Measurements from ENCODE around the gene PARK7.

The PARK7 gene

GRCh38 chr1:8010080-8010664, 48.7 kb downstream of the PARK7 start:
- DNase-seq (ENCODE audit: low spot score), result no peak

GRCh38 chr1:8011016-8011415, 49.5 kb downstream of the PARK7 start:
- no peak for DNase-seq (ENCODE audit: low spot score)

DNA sequence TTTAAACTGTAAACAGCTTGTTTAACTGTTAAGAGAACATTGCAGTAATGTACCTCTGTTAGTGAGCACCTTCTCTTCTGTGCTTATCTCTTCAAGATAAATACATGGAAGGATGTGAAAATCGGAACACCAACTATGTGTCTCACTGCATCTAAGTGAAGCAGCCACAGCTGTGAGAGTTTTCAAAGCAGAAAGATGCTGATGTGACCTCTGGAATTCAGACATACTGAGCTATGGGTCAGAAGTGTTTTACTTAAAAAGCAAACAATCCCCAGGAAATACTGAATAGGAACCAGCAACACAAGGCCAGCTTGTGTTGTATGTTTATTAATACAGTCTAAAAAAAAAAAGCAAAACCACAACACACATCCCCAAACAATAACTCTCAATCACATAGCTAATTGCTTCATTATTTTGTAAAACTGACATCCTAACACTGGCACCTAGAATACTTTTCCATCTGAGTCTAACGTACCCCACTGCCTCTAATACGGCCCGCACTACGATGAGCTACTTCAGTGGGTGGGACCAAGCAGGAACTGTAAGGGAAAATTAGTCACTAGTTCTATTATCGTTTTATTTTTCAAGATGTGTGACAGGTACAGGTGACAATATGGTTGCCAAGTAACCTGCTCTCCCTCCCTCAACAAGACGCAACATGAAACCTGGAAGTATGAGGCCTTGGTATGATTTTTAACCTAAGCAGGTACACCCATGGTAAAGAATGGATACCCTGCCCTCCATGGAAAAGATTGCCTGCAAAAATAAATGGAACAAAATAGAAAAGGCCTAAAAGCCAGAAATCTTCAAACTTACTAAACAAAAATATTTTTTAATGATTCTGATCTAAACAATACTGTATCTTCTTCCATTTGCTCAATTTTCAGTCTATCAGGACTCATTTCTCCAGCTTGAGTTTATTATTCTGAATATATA, 50.7 kb downstream of the PARK7 start:
- DNase-seq (ENCODE audit: low spot score), result no peak

- no peak for DNase-seq (ENCODE audit: low spot score)
Measured at GRCh38 chr1:8012955-8013354, 51.4 kb downstream of the PARK7 start.

DNA sequence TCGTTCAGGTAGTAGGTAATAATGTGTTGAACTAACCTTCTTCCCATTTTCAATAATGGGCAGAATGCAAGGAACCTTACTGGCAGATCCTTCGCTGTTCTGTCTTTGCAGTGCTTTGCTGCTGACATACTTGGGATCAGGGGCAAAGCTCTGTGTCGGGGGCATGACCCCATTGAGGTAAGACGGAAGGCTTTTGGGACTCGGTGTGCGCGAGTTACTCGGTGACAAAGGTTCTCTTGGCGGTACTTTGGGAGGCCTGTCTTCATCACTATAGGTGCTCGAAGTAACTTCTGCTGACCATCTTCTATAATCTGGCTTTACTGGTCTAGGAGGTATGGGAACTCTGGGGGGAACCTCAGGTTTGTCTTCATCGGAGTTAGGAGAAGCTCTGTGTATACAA, 51.9 kb downstream of the PARK7 start:
- DNase-seq (ENCODE audit: low spot score), result no peak

- no peak for DNase-seq (ENCODE audit: low spot score)
Measured at GRCh38 chr1:8013800-8014199, 52.3 kb downstream of the PARK7 start.

- no peak for DNase-seq (ENCODE audit: low spot score)
Measured at GRCh38 chr1:8014381-8014988, 53.0 kb downstream of the PARK7 start.

DNA sequence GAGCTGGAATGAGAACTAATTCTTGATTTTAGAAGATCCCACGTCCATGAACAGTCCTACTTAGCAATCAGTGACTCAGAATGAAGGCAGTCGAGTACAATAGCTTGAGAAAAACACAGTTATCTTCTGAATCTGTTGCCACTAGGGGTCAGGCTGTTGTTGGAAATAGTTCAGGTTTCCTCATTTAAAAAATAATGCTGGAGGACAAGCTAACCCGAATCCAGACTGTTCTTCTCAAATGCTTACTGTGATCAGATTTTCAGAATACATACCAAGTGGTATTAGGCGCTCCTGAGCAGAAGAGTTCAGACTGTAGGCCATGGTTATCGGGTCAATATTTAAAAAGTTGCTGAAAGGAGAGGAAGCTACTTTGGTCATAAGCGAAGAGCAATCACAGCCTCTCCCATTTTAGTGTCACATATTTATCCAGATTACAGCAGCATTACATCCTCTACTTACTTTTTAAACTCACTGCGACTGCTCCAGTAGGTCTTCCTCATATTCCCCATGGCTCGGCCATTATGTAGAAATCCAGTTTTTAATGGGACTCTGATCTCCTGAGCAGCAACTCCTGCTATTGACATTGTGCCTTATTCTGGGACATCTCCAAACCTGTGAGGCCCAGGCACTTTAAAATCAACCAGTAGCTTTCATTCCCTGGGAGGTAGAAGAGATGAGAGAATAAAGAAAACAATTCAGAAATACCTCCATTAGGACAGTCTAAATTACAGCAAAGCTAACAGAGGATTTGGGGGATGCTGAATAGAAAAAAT, 53.7 kb downstream of the PARK7 start:
- DNase-seq (ENCODE audit: low spot score), result peak; percentile 44

DNA sequence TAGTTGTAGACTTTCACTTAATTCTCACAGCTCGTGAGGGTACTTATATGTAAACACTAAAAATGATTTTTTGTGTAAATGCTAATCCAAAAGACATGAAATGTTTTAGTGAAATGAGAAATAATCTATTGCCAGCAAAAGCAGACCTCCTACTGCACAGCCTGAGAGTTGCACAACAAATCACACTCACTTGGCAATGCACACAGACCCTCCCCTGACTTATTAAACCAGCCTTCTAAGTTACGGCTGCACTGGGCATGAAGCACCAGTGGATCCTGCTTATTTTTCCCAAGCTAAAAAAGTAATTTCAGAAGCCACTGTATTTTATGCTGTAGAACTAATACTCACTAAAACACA, 54.3 kb downstream of the PARK7 start:
- DNase-seq (ENCODE audit: low spot score), result no peak

GRCh38 chr1:8016210-8016894, 54.8 kb downstream of the PARK7 start:
- no peak for DNase-seq (ENCODE audit: low spot score)

DNA sequence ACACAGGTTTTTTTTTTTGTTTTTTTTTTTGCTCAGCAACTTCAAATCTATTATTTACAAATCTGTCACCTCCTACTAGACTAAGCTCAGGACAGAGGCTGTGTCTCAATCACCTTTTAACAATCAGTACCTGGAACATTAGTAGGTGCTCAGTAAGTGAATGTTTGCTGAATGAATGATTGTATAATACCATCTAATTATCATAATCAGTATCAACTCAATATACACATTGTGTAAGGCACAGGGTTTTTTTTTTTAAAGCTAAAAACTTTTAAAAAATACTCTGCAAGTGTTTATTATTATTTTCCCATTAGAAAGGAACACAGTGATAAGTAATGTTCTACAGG, 55.4 kb downstream of the PARK7 start:
- no peak for DNase-seq (ENCODE audit: low spot score)

- no peak for DNase-seq (ENCODE audit: low spot score)
Measured at GRCh38 chr1:8017495-8018197, 56.1 kb downstream of the PARK7 start.

DNA sequence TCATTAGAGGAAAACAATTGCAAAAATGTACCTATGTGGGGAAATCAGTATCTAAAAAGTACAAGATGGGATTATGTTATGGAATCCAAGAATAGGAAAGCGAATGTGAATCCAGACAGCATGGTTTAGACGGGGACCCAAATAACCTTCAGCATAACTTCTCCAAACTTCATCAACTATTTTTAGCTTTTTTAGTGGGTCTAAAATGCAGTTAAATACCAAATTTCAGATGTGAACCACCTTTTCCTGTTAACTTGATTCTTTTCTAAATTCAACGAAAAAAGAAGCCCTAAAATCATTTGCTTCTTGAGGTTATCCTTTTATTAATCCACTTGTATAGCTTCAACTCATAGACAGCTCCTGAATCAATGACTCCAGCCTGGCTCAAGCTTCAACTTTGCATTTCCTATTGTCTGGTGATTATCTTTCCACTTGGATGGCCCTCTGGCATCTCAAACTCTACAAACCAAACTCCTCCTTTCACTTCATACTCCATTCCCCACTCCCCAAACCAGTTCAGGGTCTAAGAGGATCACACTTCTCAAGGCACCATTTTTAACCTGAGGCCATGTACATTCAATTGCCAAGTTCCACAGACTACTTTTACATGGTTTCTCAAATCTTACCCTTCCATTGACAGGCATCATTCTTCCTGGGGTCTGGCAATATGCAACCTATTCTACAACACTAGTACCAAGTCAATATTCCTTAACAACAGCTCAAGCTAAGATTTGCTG, 57.1 kb downstream of the PARK7 start:
- DNase-seq (ENCODE audit: low spot score), result no peak

DNA sequence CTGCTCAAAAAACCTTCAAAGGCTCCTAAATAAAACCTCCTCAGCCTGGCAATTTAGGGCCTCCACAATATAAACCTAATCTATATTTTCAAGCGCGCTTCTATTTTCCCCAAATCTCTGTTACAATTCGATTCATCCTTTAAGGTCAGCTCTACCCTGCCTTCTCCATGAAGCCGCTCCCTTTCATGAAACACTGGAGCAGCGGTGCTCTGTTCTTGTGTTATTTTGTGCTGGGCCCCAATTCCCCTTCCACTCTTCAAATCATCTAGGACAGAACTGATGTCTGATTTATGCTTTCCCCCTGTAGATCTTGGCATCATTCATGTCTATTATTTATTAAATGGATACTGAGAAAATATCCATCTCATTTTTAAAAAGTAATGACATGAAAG, 57.7 kb downstream of the PARK7 start:
- no peak for DNase-seq (ENCODE audit: low spot score)

DNA sequence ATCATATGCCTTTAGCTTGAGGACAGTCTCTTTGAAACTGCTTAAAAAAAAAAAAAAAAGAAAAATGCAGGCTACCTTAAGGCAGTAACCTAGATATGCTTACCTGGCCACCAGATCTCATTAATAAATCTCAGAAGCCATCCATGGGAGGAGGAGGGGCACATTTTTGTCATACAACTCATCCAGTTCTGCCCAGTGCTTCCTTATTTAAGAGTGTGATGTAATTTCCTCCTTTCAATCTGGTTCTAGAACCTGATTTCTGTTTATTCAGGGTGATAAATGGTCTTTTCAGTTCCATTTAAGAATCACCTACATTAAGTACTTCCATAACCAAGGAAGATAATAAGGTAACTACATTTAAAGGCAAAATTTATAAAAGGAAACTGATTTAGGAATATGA, 58.5 kb downstream of the PARK7 start:
- DNase-seq (ENCODE audit: low spot score), result no peak

GRCh38 chr1:8021676-8022266, 60.3 kb downstream of the PARK7 start:
- DNase-seq (ENCODE audit: low spot score), result no peak

DNA sequence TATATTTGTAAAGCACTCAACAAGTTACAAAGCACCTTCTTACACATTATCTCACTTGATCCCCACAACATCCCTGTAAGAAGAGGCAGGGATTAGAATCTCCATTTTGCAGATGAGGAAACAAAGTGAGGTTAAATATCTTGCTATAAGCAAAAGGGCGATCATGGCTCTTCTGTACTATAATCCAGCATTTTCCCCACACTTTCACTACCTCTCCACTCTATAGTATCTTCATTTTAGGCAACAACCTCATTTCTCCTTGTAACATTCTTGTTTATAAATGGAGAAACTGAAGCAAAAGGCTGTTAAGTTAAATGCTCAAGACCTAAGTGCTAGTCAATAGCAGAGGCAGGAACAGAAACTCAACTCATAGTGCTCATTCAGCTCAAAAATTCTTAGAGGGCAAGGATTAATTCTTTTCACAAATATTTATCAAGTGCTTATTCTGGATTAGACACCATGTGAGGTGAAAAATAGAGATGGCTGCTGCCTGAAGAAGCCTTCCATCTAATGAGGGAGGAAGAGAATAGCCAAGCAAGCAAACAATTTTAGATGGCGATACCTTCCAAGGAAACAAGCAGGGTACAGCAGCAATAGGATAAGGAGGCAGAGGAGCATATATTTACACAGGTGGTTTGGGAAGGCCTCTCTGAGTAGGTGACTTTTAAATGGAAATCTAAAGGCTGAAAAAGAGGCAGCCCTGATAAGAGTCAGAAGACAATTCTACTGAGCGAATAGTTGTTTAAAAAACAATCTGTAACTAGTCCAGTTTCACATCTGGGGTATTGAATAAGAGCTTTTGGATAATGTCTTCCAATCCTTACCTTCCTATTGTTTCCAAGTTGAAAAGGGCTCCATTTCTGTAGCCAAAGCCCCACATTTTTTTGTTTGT, 61.1 kb downstream of the PARK7 start:
- no peak for DNase-seq (ENCODE audit: low spot score)

GRCh38 chr1:8023287-8023994, 61.9 kb downstream of the PARK7 start:
- DNase-seq (ENCODE audit: low spot score), result no peak

DNA sequence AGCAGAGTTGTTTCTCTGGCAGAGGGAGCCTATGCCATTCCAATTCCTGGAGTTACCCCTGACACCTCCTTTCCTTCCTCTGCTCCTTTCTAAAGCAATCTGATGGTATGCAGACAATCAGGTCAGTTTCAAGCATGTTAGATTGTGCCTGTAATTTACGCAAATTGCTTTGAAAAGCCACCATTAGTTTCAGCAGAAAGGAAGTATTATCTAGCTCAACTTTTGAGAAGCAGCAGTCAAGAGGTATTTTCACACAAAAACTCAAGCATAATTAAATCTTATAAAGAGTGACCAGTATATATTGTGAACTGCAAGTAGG, 62.4 kb downstream of the PARK7 start:
- no peak for DNase-seq (ENCODE audit: low spot score)

Measured in iPS-NIHi11 (cell line).